PFSK-1 (cell line): ENCODE results near the gene WDR91.

Source experiments
- FOXP2 ChIP-seq: optimal IDR thresholded peaks from 2 replicates; pipeline ENCODE3; 2011; ENCODE audit warnings: borderline replicate concordance, control low read depth, inconsistent platforms; ENCODE audit not compliant: insufficient read depth; ENCODE audit errors: extremely low read length, extremely low read depth
- POLR2AphosphoS5 ChIP-seq: IDR thresholded peaks from 2 replicates; pipeline ENCODE4 v1.6.1; 2012; ENCODE audit warnings: low read depth, mild to moderate bottlenecking, control low read depth, low read length, moderate library complexity
- REST ChIP-seq, 2 experiments: IDR thresholded peaks; 2 replicates each; pipeline versions ENCODE4 v1.6.1 to v1.8.0; 2011 to 2012; ENCODE audit warnings: low read depth in 2 of 2, low read length in 2 of 2, control low read depth in 1 of 2, inconsistent platforms in 1 of 2, mild to moderate bottlenecking in 1 of 2, moderate library complexity in 1 of 2; ENCODE audit not compliant: insufficient read depth in 1 of 2
- SIN3A ChIP-seq: IDR thresholded peaks from 2 replicates; pipeline ENCODE4 v1.6.1; 2012; ENCODE audit warnings: mild to moderate bottlenecking, low read length, moderate library complexity, borderline replicate concordance; ENCODE audit not compliant: insufficient read depth
- TAF1 ChIP-seq: IDR thresholded peaks from 2 replicates; pipeline ENCODE4 v1.6.1; 2012; ENCODE audit warnings: low read length, control low read depth, borderline replicate concordance; ENCODE audit not compliant: insufficient read depth

The WDR91 gene

GRCh38 chr7:135154734-135155133 is 56.6 kb downstream of the WDR91 start:
- no peak for TF ChIP-seq FOXP2
- no peak for TF ChIP-seq POLR2AphosphoS5
- TF ChIP-seq REST (IDR thresholded peaks at IDR 0.05; ENCODE audit: insufficient read depth in 1 of 2, low read depth in 2 of 2, low read length in 2 of 2) = no peak
- TF ChIP-seq TAF1 = no peak
- TF ChIP-seq SIN3A = no peak

- TF ChIP-seq SIN3A (no peak), REST (IDR thresholded peaks at IDR 0.05; ENCODE audit: insufficient read depth in 1 of 2, low read depth in 2 of 2, low read length in 2 of 2) (no peak), POLR2AphosphoS5 (no peak), TAF1 (no peak), FOXP2 (no peak)
These were observed 58.9 kb downstream of the WDR91 start for GRCh38 chr7:135152442-135152841.

GRCh38 chr7:135151533-135151932 is 59.8 kb downstream of the WDR91 start:
- TF ChIP-seq FOXP2 (no peak), POLR2AphosphoS5 (no peak), SIN3A (no peak), TAF1 (no peak), REST (IDR thresholded peaks at IDR 0.05; ENCODE audit: insufficient read depth in 1 of 2, low read depth in 2 of 2, low read length in 2 of 2) (no peak)

- TF ChIP-seq FOXP2 (no peak), SIN3A (no peak), POLR2AphosphoS5 (no peak), REST (IDR thresholded peaks at IDR 0.05; ENCODE audit: insufficient read depth in 1 of 2, low read depth in 2 of 2, low read length in 2 of 2) (no peak), TAF1 (no peak)
These were observed 60.2 kb downstream of the WDR91 start for GRCh38 chr7:135151132-135151531.

GRCh38 chr7:135150072-135150782 is 61.1 kb downstream of the WDR91 start:
- TF ChIP-seq REST (IDR thresholded peaks at IDR 0.05; ENCODE audit: insufficient read depth in 1 of 2, low read depth in 2 of 2, low read length in 2 of 2) = no peak
